Ovary (tissue), 9 donors: ENCODE data around the gene AKNA. TPM values are rescaled to one million over a fixed set of nuclear protein-coding genes. Genes with fewer than 3 reads are reported as not detected.
A peak's percentile ranks its signal among the peaks of the same experiment; 100 is the strongest.

Experiments
- DNase-seq, 5 donors: peaks; one replicate each; pipeline ENCODE4 v3.0.0-alpha.2; 2019 to 2020
- H3K27ac ChIP-seq, 2 donors: fragments of 200-600 bp; one replicate each; pipeline versions ENCODE4 v1.5.1 to v1.8.0; 2019 to 2022
- H3K27me3 ChIP-seq: fragments of 200-600 bp; one replicate; pipeline ENCODE4 v1.8.0; 2022
- H3K36me3 ChIP-seq: fragments of 200-600 bp; sonication (generic); one replicate; pipeline ENCODE4 v1.5.1; 2019
- H3K4me1 ChIP-seq: one replicate; pipeline ENCODE4 v1.8.1; 2013; ENCODE audit warnings: mild to moderate bottlenecking, moderate library complexity; ENCODE audit not compliant: insufficient read depth
- H3K4me3 ChIP-seq: fragments of 200-600 bp; sonication (generic); one replicate; pipeline ENCODE4 v1.5.1; 2017
- H3K9me3 ChIP-seq, 2 donors: fragments of 200-600 bp in 1 of 2; sonication (generic) in 1 of 2; one replicate each; pipeline versions ENCODE4 v1.5.1 to v1.8.1; 2013 to 2019; ENCODE audit warnings: mild to moderate bottlenecking in 1 of 2, moderate library complexity in 1 of 2
- CTCF ChIP-seq, 3 donors: fragments of 450-650 bp in 2 of 3; fragments of 200-600 bp in 1 of 3; IDR thresholded peaks; one replicate each; pipeline versions ENCODE4 v1.5.1 to v1.8.0; 2016 to 2022; ENCODE audit warnings: antibody characterized with exemption in 3 of 3, mild to moderate bottlenecking in 1 of 3
- EP300 ChIP-seq: sonication (generic); formaldehyde crosslinking; IDR thresholded peaks from one replicate; pipeline ENCODE4 v1.6.1; 2017; ENCODE audit warnings: antibody characterized with exemption
- POLR2A ChIP-seq: fragments of 450-650 bp; IDR thresholded peaks from one replicate; pipeline ENCODE4 v1.6.1; 2017; ENCODE audit warnings: antibody characterized with exemption, mild to moderate bottlenecking, moderate library complexity
- WGBS, 3 donors: extraction: QIAGEN DNeasy Blood & Tissue Kit in 1 of 3; methylation state at CpG; one replicate each; pipeline versions ENCODE4 v1.1.5 to v1.1.7; 2013 to 2017; 5-methylcytosine and 5-hydroxymethylcytosine counted together
- intact Hi-C, 4 donors: fragments of 100-400 bp; cut with DNase I; formaldehyde crosslinking; loops; one replicate each; pipeline versions ENCODE4 v1.11.0 to v1.15.1; 2022 to 2023
- polyA plus RNA-seq, 2 donors: library from polyadenylated mRNA; stranded (reverse); fragments of 200-250 nt in 1 of 2; fragments of 350-450 nt in 1 of 2; fragmentation: Illumina TruSeq in 1 of 2; extraction: RNeasy Lipid Tissue Mini Kit (QIAGEN cat#74804) in 1 of 2; gene quantifications; one replicate each; pipeline ENCODE4 v1.2.3, GENCODE V29; 2013 to 2014
- total RNA-seq, 7 donors: library from RNA; depleted of rRNA in 2 of 7; stranded (reverse); fragments of >200 nt in 2 of 7; fragmentation: NEBNext Ultra II Directional in 3 of 7; extraction: Animal tissue kit (Norgen Biotek cat#: 25700) in 3 of 7; gene quantifications; one replicate each; pipeline versions ENCODE4 v1.1.0 to v1.2.4, GENCODE V29; 2016 to 2023
- donor health status: DM: no; HTN: no; CAD: no; lungs with moderate emphysema.
- donor health status: DM: no; HTN: no; CAD: no.
- donor health status: Bipolar disorder and iron deficiency.
- donor health status: DM: yes; HTN: yes; CAD: no.
- donor health status: DM: no; HTN: no; CAD: no.
- donor health status: DM: yes; HTN: yes; CAD: no.

AKNA gene
- total and polyA plus RNA-seq, 9 donors = 12.9 to 123 (median 36.4) TPM

- intact Hi-C loops = no loop called here
- TF ChIP-seq CTCF (IDR thresholded peaks at IDR 0.05) (no peak), EP300 (no peak), POLR2A (no peak)
- H3K27me3 ChIP-seq = no peaks in the 10 kb centered on the region
- H3K27ac ChIP-seq = no peak overlapping the region
- no peaks in the 10 kb centered on the region for H3K36me3 ChIP-seq
- DNase-seq = peak in 4 of 5 donors; percentile 3 to 26 (median 6)
- H3K4me1 ChIP-seq = no peaks in the 10 kb centered on the region
- no peak overlapping the region for H3K4me3 ChIP-seq
- H3K9me3 ChIP-seq = no peaks in the 10 kb centered on the region
- WGBS, 3 donors = 90 to 91% (median 91%) methylated on average over 28 of the region's 28 CpGs
Measured at GRCh38 chr9:114311571-114312512, 75.9 kb downstream of the AKNA start.

- Histone ChIP-seq H3K4me3 (no peak overlapping the region), H3K27ac (no peak overlapping the region), H3K27me3 (no peaks in the 10 kb centered on the region), H3K36me3 (no peaks in the 10 kb centered on the region), H3K4me1 (peaks cover 4% of the 10 kb centered on the region), H3K9me3 (no peaks in the 10 kb centered on the region)
- DNase-seq = peak in 4 of 5 donors; percentile 7 to 31 (median 12)
- intact Hi-C loops = no loop called here
- no peak for TF ChIP-seq CTCF (IDR thresholded peaks at IDR 0.05)
- no peak for TF ChIP-seq POLR2A
- no peak for TF ChIP-seq EP300
- WGBS, 3 donors = 84 to 87% (median 85%) methylated on average over 22 of the region's 22 CpGs
Measured at GRCh38 chr9:114310471-114311450, 77.0 kb downstream of the AKNA start.

GRCh38 chr9:114309096-114309495 lies 78.7 kb downstream of the AKNA start:
- WGBS, 3 donors = 89% methylated on average over 13 of the region's 13 CpGs
- Histone ChIP-seq H3K4me1 (peaks cover 6% of the 10 kb centered on the region), H3K9me3 (no peaks in the 10 kb centered on the region), H3K36me3 (no peaks in the 10 kb centered on the region), H3K27ac (no peak overlapping the region), H3K4me3 (no peak overlapping the region), H3K27me3 (no peaks in the 10 kb centered on the region)
- TF ChIP-seq POLR2A (no peak), EP300 (no peak), CTCF (IDR thresholded peaks at IDR 0.05) (no peak)
- intact Hi-C loops = no loop called here
- DNase-seq = peak in 4 of 5 donors; percentile 5 to 23 (median 10)

GRCh38 chr9:114308361-114308950 lies 79.3 kb downstream of the AKNA start:
- Histone ChIP-seq H3K9me3 (no peaks in the 10 kb centered on the region), H3K27ac (no peak overlapping the region), H3K4me1 (peaks cover 6% of the 10 kb centered on the region), H3K4me3 (no peak overlapping the region), H3K36me3 (no peaks in the 10 kb centered on the region), H3K27me3 (no peaks in the 10 kb centered on the region)
- DNase-seq = peak in 3 of 5 donors; percentile 5 to 17 (median 10)
- TF ChIP-seq EP300 = no peak
- TF ChIP-seq CTCF (IDR thresholded peaks at IDR 0.05) = no peak
- no peak for TF ChIP-seq POLR2A
- 89 to 93% (median 90%) methylated on average over 13 of the region's 13 CpGs for WGBS, 3 donors
- intact Hi-C loops = no loop called here
